Measurements from ENCODE around the gene WHRN. TPM values are rescaled to one million over a fixed set of nuclear protein-coding genes. Genes with fewer than 3 reads are reported as not detected.

The WHRN gene
- total and polyA plus RNA-seq, 2 of the 13 experiments (the other 11 are each of a cell fraction or from before 2014, with no cell fraction given), result 2.3 to 5.3 TPM

- no peak for TF ChIP-seq MYNN (CRISPR knock-in tag; IDR thresholded peaks at IDR 0.05; ENCODE audit: low read depth)
- TF ChIP-seq RBM22 (optimal IDR thresholded peaks at IDR 0.05; ENCODE audit: low read length), result no peak
- no peak for TF ChIP-seq SMAD3 (CRISPR knock-in tag; IDR thresholded peaks at IDR 0.05)
- no peak for TF ChIP-seq GLMP (CRISPR knock-in tag; IDR thresholded peaks at IDR 0.05; ENCODE audit: borderline replicate concordance)
- TF ChIP-seq ZNF713 (CRISPR knock-in tag; IDR thresholded peaks at IDR 0.05), result no peak
- TF ChIP-seq ZNF7 (CRISPR knock-in tag; IDR thresholded peaks at IDR 0.05), result no peak
- no peak for TF ChIP-seq ZBTB3 (CRISPR knock-in tag; IDR thresholded peaks at IDR 0.05; ENCODE audit: borderline replicate concordance, low read depth)
- TF ChIP-seq ZNF710 (CRISPR knock-in tag; IDR thresholded peaks at IDR 0.05; ENCODE audit: borderline replicate concordance), result 0 out of 2 replicates have a peak, but pooled peaks have one; percentile 30
- no peak for TF ChIP-seq CREBL2 (CRISPR knock-in tag; IDR thresholded peaks at IDR 0.05; ENCODE audit: borderline replicate concordance)
- no peak for TF ChIP-seq E2F1 (CRISPR knock-in tag; IDR thresholded peaks at IDR 0.05)
- TF ChIP-seq ZNF318 (CRISPR knock-in tag; IDR thresholded peaks at IDR 0.05), result no peak
- TF ChIP-seq ZNF317 (CRISPR knock-in tag; IDR thresholded peaks at IDR 0.05), result no peak
- no peak for TF ChIP-seq ZNF747 (CRISPR knock-in tag; IDR thresholded peaks at IDR 0.05; ENCODE audit: borderline replicate concordance)
- TF ChIP-seq SP140L (CRISPR knock-in tag; IDR thresholded peaks at IDR 0.05; ENCODE audit: borderline replicate concordance), result no peak
Observed at GRCh38 chr9:114505187-114506081, at the start of gene WHRN (continued).

Data from HepG2 (cell line).